PFSK-1 (cell line): ENCODE measurements around the gene NME7.

Source experiments
- FOXP2 ChIP-seq: optimal IDR thresholded peaks from 2 replicates; pipeline ENCODE3; 2011; ENCODE audit warnings: borderline replicate concordance, control low read depth, inconsistent platforms; ENCODE audit not compliant: insufficient read depth; ENCODE audit errors: extremely low read length, extremely low read depth
- POLR2AphosphoS5 ChIP-seq: IDR thresholded peaks from 2 replicates; pipeline ENCODE4 v1.6.1; 2012; ENCODE audit warnings: low read depth, mild to moderate bottlenecking, control low read depth, low read length, moderate library complexity
- SIN3A ChIP-seq: IDR thresholded peaks from 2 replicates; pipeline ENCODE4 v1.6.1; 2012; ENCODE audit warnings: mild to moderate bottlenecking, low read length, moderate library complexity, borderline replicate concordance; ENCODE audit not compliant: insufficient read depth
- TAF1 ChIP-seq: IDR thresholded peaks from 2 replicates; pipeline ENCODE4 v1.6.1; 2012; ENCODE audit warnings: low read length, control low read depth, borderline replicate concordance; ENCODE audit not compliant: insufficient read depth
- TF ChIP-seq, protein P1 (sequence below), 2 experiments: IDR thresholded peaks; 2 replicates each; pipeline versions ENCODE4 v1.6.1 to v1.8.0; 2011 to 2012; ENCODE audit warnings: low read depth in 2 of 2, low read length in 2 of 2, control low read depth in 1 of 2, inconsistent platforms in 1 of 2, mild to moderate bottlenecking in 1 of 2, moderate library complexity in 1 of 2; ENCODE audit not compliant: insufficient read depth in 1 of 2

- TF ChIP-seq POLR2AphosphoS5 (no peak), TAF1 (no peak), FOXP2 (no peak), SIN3A (no peak)
- TF ChIP-seq, protein P1, sequence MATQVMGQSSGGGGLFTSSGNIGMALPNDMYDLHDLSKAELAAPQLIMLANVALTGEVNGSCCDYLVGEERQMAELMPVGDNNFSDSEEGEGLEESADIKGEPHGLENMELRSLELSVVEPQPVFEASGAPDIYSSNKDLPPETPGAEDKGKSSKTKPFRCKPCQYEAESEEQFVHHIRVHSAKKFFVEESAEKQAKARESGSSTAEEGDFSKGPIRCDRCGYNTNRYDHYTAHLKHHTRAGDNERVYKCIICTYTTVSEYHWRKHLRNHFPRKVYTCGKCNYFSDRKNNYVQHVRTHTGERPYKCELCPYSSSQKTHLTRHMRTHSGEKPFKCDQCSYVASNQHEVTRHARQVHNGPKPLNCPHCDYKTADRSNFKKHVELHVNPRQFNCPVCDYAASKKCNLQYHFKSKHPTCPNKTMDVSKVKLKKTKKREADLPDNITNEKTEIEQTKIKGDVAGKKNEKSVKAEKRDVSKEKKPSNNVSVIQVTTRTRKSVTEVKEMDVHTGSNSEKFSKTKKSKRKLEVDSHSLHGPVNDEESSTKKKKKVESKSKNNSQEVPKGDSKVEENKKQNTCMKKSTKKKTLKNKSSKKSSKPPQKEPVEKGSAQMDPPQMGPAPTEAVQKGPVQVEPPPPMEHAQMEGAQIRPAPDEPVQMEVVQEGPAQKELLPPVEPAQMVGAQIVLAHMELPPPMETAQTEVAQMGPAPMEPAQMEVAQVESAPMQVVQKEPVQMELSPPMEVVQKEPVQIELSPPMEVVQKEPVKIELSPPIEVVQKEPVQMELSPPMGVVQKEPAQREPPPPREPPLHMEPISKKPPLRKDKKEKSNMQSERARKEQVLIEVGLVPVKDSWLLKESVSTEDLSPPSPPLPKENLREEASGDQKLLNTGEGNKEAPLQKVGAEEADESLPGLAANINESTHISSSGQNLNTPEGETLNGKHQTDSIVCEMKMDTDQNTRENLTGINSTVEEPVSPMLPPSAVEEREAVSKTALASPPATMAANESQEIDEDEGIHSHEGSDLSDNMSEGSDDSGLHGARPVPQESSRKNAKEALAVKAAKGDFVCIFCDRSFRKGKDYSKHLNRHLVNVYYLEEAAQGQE (IDR thresholded peaks at IDR 0.05; ENCODE audit: insufficient read depth in 1 of 2, low read depth in 2 of 2, low read length in 2 of 2): no peak
Measured at GRCh38 chr1:169363046-169363730, 4.4 kb downstream of the NME7 start.
